ENCODE measurements around the gene DUSP18.
"Not testable (repeated sequence)": the region's sequence is repeated elsewhere in the genome, so short reads cannot be mapped to it uniquely, and the experiment has no call there.

Gene DUSP18

GRCh38 chr22:30679895-30680690 is 12.4 kb upstream of the DUSP18 start:
- not testable (repeated sequence) for DNase-seq (ENCODE audit: low read depth)

GRCh38 chr22:30676565-30676964 is 8.9 kb upstream of the DUSP18 start:
- not testable (repeated sequence) for DNase-seq (ENCODE audit: low read depth)

- DNase-seq (ENCODE audit: low read depth) = no peak
Observed at GRCh38 chr22:30675436-30675835, 7.8 kb upstream of the DUSP18 start.

DNA sequence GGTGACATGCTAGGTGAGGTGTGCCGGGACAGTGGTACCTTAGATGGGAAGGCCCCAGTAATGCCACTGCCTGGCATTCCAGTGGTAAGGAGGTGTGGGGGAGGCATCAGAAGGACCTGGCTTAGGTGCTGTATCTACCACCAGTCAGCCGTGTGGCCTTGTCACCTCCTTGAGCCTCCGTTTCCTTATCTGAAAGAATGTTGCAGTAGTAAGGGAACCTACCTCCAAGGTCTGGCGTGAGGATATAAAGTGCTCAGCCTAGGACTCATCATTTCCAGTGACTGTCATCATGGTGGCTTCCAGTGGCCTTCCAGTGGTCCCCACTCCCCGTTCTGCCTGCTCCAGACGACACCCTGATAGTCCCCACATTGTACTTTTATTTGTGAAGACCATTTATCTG is 6.8 kb upstream of the DUSP18 start:
- DNase-seq (ENCODE audit: low read depth) = no peak

GRCh38 chr22:30673136-30673535 is 5.5 kb upstream of the DUSP18 start:
- no peak for DNase-seq (ENCODE audit: low read depth)

GRCh38 chr22:30671071-30671470 is 3.4 kb upstream of the DUSP18 start:
- no peak for DNase-seq (ENCODE audit: low read depth)

DNA sequence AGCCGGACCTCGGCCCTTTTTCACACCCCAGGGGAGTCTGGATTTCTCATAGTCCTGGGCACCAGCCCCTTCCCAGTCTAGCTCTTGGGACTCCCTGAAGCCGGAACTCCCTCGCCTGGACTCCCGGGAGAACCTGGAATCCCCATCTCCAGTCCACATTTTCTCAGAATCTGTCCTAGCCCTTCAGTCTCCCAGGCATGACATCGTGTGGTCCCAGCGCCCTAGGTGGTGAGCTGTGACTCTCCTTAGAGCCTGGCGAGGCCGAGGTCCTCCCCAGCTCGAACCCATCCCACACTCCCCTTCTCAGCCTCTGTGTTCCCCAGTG is 673 bp upstream of the DUSP18 start:
- DNase-seq (ENCODE audit: low read depth) = no peak

DNA sequence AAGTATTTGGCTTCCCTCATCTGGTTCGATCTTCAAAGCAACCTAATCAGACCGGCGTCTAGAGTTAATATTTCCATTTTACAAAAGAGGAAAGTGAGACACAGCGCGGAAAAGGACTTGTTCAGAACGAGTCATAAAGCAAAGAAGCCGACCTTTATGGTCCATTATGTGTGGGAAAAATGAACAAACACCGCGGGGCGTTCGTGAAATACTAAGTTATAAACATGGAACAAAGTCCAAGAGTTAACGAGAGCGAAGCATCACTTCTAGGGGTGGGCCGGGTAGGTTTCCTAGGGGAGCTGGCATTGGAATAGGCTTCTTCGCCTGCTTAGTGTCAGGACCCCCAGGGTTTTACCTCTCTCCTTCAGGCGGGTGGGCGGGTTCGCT is 575 bp downstream of the DUSP18 start:
- peak; percentile 25 for DNase-seq (ENCODE audit: low read depth)

DNA sequence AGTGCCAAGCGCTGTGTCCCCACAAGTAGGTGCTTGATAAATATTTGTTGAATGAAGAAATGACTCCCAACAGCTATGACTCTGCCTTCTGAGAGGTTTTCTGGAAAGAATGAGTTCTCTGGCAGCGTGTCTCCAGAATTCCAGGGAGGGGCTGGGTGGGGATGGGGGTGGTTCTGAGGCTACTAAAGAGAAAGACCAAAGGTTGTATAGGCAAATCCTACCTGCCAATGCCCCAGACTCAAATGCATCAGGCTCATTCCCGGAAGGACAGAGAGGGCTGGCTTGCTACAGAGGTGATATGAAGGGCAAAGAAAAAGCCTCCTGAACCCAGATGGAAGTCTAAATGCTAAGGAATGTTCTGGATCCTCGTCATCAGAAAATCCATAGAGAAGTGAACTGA is 1.9 kb downstream of the DUSP18 start:
- no peak for DNase-seq (ENCODE audit: low read depth)

GRCh38 chr22:30665266-30665665 is 2.4 kb downstream of the DUSP18 start:
- DNase-seq (ENCODE audit: low read depth) = no peak

- no peak for DNase-seq (ENCODE audit: low read depth)
Observed at GRCh38 chr22:30664798-30665197, 2.9 kb downstream of the DUSP18 start.

DNA sequence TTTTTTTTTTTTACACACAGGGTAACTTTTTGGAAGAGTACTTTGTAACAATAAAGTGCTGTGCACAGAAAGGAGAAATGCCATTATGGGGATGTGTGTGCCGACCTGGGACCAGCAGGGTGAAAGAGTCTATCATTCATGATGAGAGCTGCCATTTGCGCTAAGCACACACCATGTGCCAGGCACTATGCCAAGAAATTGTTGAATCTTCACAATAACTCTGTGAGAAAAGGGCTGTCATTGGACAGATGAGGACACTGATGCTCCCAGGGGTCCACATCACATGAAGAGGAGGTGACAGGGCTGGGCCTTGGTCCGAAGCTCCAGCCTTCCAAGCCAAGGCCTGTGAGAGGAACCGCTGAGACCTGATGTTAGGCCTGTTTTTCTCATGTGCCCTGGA is 5.6 kb downstream of the DUSP18 start:
- no peak for DNase-seq (ENCODE audit: low read depth)

GRCh38 chr22:30655532-30655931 is 12.1 kb downstream of the DUSP18 start:
- no peak for DNase-seq (ENCODE audit: low read depth)

DNA sequence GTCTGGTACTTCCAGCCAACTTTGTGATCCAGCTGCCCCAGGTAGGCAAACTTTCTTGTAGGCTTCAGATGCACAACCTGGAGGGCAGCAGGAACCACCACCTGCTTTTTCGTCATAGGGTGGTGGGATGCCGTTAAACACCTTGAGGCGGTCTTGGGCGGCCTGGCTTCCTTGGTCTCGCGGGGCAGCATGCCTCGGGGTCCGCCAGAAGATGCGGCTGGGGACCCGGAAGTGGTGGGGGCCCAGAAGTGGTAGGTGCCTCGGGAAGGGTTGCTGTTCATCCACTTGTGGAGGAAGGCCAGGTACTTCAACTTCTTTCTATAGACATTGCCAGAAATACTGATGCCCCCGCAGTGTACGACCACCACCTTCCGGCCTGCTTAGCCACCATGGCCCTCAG is 13.3 kb downstream of the DUSP18 start:
- DNase-seq (ENCODE audit: low read depth) = no peak

DNA sequence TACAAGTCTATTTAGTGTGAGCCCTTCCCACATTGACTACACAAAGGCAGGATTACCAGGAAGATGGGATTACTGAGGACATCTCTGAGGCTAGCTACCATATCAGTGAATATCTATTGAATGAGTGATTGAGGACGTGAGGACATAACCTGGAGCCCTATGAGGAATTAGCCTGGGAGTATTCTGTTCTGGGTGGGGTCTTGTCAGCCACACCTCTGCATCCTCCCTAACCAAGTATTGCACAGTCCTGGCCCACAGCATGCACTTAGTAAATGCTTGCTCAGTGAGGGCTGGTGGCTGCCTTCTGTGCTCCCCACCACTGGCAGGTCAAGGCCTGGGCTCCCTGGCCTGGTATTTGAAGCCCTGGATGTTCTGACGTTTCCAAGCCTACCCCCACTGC is 14.8 kb downstream of the DUSP18 start:
- no peak for DNase-seq (ENCODE audit: low read depth)

- DNase-seq (ENCODE audit: low read depth) = no peak
Observed at GRCh38 chr22:30650508-30651116, 17.1 kb downstream of the DUSP18 start.

- DNase-seq (ENCODE audit: low read depth) = peak; percentile 88
Observed at GRCh38 chr22:30649430-30650007, 18.2 kb downstream of the DUSP18 start.

DNA sequence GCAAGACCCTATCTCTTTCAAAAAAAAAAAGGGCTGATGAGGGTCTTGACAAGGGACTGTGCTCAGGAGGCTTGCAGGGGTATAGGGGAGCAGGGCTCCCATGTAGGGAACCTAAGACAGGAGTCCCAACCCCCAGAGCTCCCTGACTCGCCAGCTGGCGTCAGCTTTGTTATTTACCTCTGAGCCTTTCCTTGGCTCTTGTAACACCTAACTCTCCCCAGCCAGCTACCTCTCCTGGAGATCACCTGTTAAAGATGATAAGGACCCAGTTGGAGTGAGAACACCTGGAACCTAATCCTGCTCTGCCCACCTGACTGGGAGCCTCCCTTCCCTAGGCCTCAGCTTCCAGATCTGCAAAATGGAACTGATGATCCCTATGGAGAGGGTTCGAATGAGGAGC is 18.9 kb downstream of the DUSP18 start:
- DNase-seq (ENCODE audit: low read depth) = no peak

- no peak for DNase-seq (ENCODE audit: low read depth)
Observed at GRCh38 chr22:30647536-30647935, 20.1 kb downstream of the DUSP18 start.

GRCh38 chr22:30646518-30647160 is 21.0 kb downstream of the DUSP18 start:
- DNase-seq (ENCODE audit: low read depth) = no peak

DNA sequence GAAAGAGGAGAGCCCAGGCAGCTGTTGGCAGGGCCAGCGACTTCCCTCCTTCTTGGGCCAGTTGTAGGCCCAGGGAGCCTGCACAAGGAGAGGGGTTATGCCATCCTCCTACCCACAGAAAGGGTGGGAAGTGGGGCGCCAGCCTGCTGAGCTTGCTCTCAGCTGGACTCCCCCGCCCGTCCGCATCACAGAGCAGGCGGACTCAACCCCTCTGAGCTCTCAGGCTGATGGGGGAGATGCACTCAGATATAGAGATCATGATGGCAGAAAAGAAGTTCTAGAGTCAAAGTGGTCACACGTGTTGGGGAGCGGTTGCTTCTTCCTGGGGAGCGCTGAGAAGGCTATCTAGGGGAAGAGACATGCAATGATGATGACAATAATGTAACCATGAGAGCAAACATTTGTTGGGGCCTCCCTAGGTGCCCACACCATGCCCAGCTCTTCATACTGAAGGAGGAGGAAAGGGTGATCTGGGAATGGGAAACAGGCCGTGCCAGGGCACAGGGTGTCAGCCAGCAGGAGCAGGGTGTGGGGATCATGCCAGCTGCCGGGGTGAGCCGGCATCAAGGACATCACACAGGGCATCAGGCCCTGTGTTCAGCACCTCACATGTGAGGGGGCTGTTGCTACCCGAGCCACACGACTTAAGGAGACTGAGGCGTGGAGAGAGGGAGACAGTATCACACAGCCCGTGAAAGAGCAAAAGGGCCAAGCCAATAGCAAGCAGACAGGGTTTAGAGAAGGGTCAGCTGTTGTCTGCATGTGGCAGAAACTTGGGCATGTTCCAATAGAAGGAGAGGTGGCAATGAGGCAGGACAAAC is 24.4 kb downstream of the DUSP18 start:
- DNase-seq (ENCODE audit: low read depth) = no peak

DNA sequence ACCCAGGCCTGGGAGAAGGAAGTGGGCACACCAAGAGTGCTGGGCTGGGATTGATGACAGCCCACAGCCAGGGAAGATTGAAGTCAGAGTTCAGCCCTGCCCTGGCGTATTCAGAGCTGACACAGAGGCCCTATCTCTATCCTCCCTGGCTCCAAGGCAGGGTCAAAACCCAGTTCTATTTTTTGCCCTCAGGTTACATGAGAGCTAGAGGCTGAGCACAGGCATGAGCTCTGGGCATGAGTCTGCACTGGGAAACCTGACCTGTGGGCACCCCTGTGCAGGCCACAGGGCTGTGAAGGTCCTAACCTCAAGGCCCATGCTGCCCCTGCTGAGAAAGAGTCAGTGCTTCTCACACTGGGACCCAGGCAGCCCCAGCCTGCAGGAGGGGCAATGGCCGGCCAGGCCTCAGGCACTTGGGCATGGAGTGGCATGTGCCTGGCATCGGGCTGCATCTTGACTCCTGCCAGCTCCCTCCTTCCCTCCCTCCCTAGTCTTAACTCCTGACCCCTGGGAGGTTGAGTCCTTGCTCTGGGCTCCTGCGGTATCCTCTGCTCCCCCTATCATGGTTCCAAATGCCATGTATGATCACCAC is 26.7 kb downstream of the DUSP18 start:
- DNase-seq (ENCODE audit: low read depth) = no peak

Measured in stimulated activated CD4-positive, alpha-beta T cell treated with anti-CD3 and anti-CD28 coated beads, Interleukin-2, amount 100 ng/mL, for 4 hours (primary cell).